Embryonic facial prominence (tissue), 1 donor: ENCODE measurements around the gene MSH3.
"Not testable (repeated sequence)": the region's sequence is repeated elsewhere in the genome, so short reads cannot be mapped to it uniquely, and the experiment has no call there.

Source experiments
- DNase-seq: peaks from one replicate; pipeline ENCODE4 v3.0.0-alpha.2; 2016; ENCODE audit errors: extremely low spot score

The MSH3 gene

GRCh38 chr5:80796846-80797245, 142.4 kb downstream of the MSH3 start:
- no peak for DNase-seq

- no peak for DNase-seq
Observed at GRCh38 chr5:80797428-80798024, 143.1 kb downstream of the MSH3 start.

GRCh38 chr5:80798166-80798565, 143.7 kb downstream of the MSH3 start:
- DNase-seq, result no peak

- no peak for DNase-seq
Observed at GRCh38 chr5:80798633-80799032, 144.2 kb downstream of the MSH3 start.

GRCh38 chr5:80799041-80799440, 144.6 kb downstream of the MSH3 start:
- no peak for DNase-seq

GRCh38 chr5:80799573-80799972, 145.1 kb downstream of the MSH3 start:
- no peak for DNase-seq

- DNase-seq, result no peak
Observed at GRCh38 chr5:80804332-80804731, 149.9 kb downstream of the MSH3 start.

GRCh38 chr5:80805038-80805437, 150.6 kb downstream of the MSH3 start:
- DNase-seq, result no peak

- no peak for DNase-seq
Observed at GRCh38 chr5:80806929-80807328, 152.5 kb downstream of the MSH3 start.

- no peak for DNase-seq
Observed at GRCh38 chr5:80809451-80809850, 155.0 kb downstream of the MSH3 start.

- no peak for DNase-seq
Observed at GRCh38 chr5:80810425-80810824, 156.0 kb downstream of the MSH3 start.

- DNase-seq, result no peak
Observed at GRCh38 chr5:80816590-80816989, 162.1 kb downstream of the MSH3 start.

- DNase-seq, result no peak
Observed at GRCh38 chr5:80820685-80821084, 166.2 kb downstream of the MSH3 start.

GRCh38 chr5:80822640-80823039, 168.2 kb downstream of the MSH3 start:
- DNase-seq, result no peak

GRCh38 chr5:80824159-80824558, 169.7 kb downstream of the MSH3 start:
- DNase-seq, result not testable (repeated sequence)

- no peak for DNase-seq
Observed at GRCh38 chr5:80825786-80826460, 171.5 kb downstream of the MSH3 start.

- DNase-seq, result no peak
Observed at GRCh38 chr5:80834710-80835109, 180.3 kb downstream of the MSH3 start.

GRCh38 chr5:80835128-80835527, 180.7 kb downstream of the MSH3 start:
- no peak for DNase-seq

GRCh38 chr5:80837679-80838078, 183.2 kb downstream of the MSH3 start:
- DNase-seq, result no peak

GRCh38 chr5:80841026-80841797, 186.8 kb downstream of the MSH3 start:
- DNase-seq, result not testable (repeated sequence)

GRCh38 chr5:80846422-80846821, 192.0 kb downstream of the MSH3 start:
- not testable (repeated sequence) for DNase-seq

- DNase-seq, result not testable (repeated sequence)
Observed at GRCh38 chr5:80850168-80850567, 195.7 kb downstream of the MSH3 start.
